ENCODE results near the gene CCDC85A.

GRCh38 chr2:56331810-56332209, 148.0 kb downstream of the CCDC85A start:
- TF ChIP-seq, protein P1, sequence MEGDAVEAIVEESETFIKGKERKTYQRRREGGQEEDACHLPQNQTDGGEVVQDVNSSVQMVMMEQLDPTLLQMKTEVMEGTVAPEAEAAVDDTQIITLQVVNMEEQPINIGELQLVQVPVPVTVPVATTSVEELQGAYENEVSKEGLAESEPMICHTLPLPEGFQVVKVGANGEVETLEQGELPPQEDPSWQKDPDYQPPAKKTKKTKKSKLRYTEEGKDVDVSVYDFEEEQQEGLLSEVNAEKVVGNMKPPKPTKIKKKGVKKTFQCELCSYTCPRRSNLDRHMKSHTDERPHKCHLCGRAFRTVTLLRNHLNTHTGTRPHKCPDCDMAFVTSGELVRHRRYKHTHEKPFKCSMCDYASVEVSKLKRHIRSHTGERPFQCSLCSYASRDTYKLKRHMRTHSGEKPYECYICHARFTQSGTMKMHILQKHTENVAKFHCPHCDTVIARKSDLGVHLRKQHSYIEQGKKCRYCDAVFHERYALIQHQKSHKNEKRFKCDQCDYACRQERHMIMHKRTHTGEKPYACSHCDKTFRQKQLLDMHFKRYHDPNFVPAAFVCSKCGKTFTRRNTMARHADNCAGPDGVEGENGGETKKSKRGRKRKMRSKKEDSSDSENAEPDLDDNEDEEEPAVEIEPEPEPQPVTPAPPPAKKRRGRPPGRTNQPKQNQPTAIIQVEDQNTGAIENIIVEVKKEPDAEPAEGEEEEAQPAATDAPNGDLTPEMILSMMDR (IDR thresholded peaks at IDR 0.05; ENCODE audit: low read length), result no peak
- no peak for TF ChIP-seq EZH2phosphoT487 (IDR thresholded peaks at IDR 0.05; ENCODE audit: low read length)
- TF ChIP-seq EZH2 (optimal IDR thresholded peaks at IDR 0.05; ENCODE audit: low read depth, low read length), result no peak

Data from MM.1S (cell line).